T1000 (cell line): ENCODE data around the gene SNX9.
"Not testable (repeated sequence)": the region's sequence is repeated elsewhere in the genome, so short reads cannot be mapped to it uniquely, and the experiment has no call there.

Experiments
- DNase-seq: peaks from one replicate; lab custom pipeline; 2025; ENCODE audit warnings: mixed read lengths; lab: John Stamatoyannopoulos, UW

Gene SNX9

GRCh38 chr6:157823001-157823527 lies at the start of gene SNX9:
TSS of gene SNX9 (plus strand) at chr6:157823246. CDS start at chr6:157823435, 189 bp downstream.
- DNase-seq: peak; percentile 32

- DNase-seq: no peak
Observed at GRCh38 chr6:157773248-157773773, 49.7 kb upstream of the SNX9 start.

GRCh38 chr6:157774153-157775135 lies 48.6 kb upstream of the SNX9 start:
- no peak for DNase-seq

GRCh38 chr6:157775376-157775775 lies 47.7 kb upstream of the SNX9 start:
- no peak for DNase-seq

GRCh38 chr6:157777344-157777743 lies 45.7 kb upstream of the SNX9 start:
- DNase-seq: no peak

GRCh38 chr6:157778719-157779118 lies 44.3 kb upstream of the SNX9 start:
- DNase-seq: no peak

GRCh38 chr6:157779705-157780604 lies 43.1 kb upstream of the SNX9 start:
- DNase-seq: no peak

- DNase-seq: no peak
Observed at GRCh38 chr6:157785636-157786035, 37.4 kb upstream of the SNX9 start.

GRCh38 chr6:157786221-157786620 lies 36.8 kb upstream of the SNX9 start:
- no peak for DNase-seq

- no peak for DNase-seq
Observed at GRCh38 chr6:157787080-157787479, 36.0 kb upstream of the SNX9 start.

GRCh38 chr6:157788180-157788579 lies 34.9 kb upstream of the SNX9 start:
- no peak for DNase-seq

- DNase-seq: no peak
Observed at GRCh38 chr6:157789297-157789696, 33.7 kb upstream of the SNX9 start.

GRCh38 chr6:157789861-157790260 lies 33.2 kb upstream of the SNX9 start:
- DNase-seq: no peak

- no peak for DNase-seq
Observed at GRCh38 chr6:157790548-157791160, 32.4 kb upstream of the SNX9 start.

GRCh38 chr6:157791450-157791849 lies 31.6 kb upstream of the SNX9 start:
- no peak for DNase-seq

- DNase-seq: no peak
Observed at GRCh38 chr6:157792671-157793070, 30.4 kb upstream of the SNX9 start.

GRCh38 chr6:157794012-157794411 lies 29.0 kb upstream of the SNX9 start:
- DNase-seq: not testable (repeated sequence)

GRCh38 chr6:157795841-157796240 lies 27.2 kb upstream of the SNX9 start:
- no peak for DNase-seq

- no peak for DNase-seq
Observed at GRCh38 chr6:157798851-157799250, 24.2 kb upstream of the SNX9 start.

GRCh38 chr6:157799561-157799960 lies 23.5 kb upstream of the SNX9 start:
- not testable (repeated sequence) for DNase-seq

- DNase-seq: no peak
Observed at GRCh38 chr6:157800420-157801237, 22.4 kb upstream of the SNX9 start.
